ENCODE results near the gene LZTS3. TPM values are rescaled to one million over a fixed set of nuclear protein-coding genes. Genes with fewer than 3 reads are reported as not detected.

LZTS3 gene
- polyA plus RNA-seq, 1 donor (not counting 4 experiments of a cell fraction or from before 2014, with no cell fraction given): 2.5 TPM

GRCh38 chr20:3209946-3210317 is 36.6 kb upstream of the LZTS3 start:
- Histone ChIP-seq H3K4me1 (ENCODE audit: control insufficient read depth, extremely low read depth, insufficient read depth, low read length) (peaks cover 8% of the 10 kb centered on the region), H2AFZ (ENCODE audit: control insufficient read depth, low read length) (peak overlapping the region; percentile 62), H3K27ac (ENCODE audit: control insufficient read depth, insufficient read depth, low read length) (peak overlapping the region; percentile 45), H3K79me2 (ENCODE audit: control insufficient read depth, insufficient read depth, low read length) (peaks cover 41% of the 10 kb centered on the region), H3K9me1 (ENCODE audit: control insufficient read depth, extremely low read depth, insufficient read depth, low read length) (no peaks in the 10 kb centered on the region), H3K27me3 (ENCODE audit: control insufficient read depth, extremely low read depth, insufficient read depth, low read length) (no peaks in the 10 kb centered on the region), H3K36me3 (ENCODE audit: control insufficient read depth in 2 of 2, extremely low read depth in 1 of 2, insufficient read depth in 2 of 2, low read length in 2 of 2) (peaks cover 7 to 9% of the 10 kb centered on the region in 2 experiments), H3K9me3 (ENCODE audit: control insufficient read depth, low read depth, low read length) (no peaks in the 10 kb centered on the region), H4K20me1 (ENCODE audit: control insufficient read depth, extremely low read depth, insufficient read depth, low read length) (no peaks in the 10 kb centered on the region), H3K9ac (ENCODE audit: control insufficient read depth, extremely low read depth, insufficient read depth, low read length) (peak overlapping the region; percentile 74), H3K4me3 (ENCODE audit: control insufficient read depth in 2 of 3, extremely low read depth in 1 of 3, insufficient read depth in 2 of 3, low read depth in 1 of 3, low read length in 3 of 3) (peak overlapping the region; percentile 80 to 96 (median 87)), H3K4me2 (ENCODE audit: control insufficient read depth, extremely low read depth, insufficient read depth, low read depth, low read length) (peak overlapping the region; percentile 99)
- TF ChIP-seq CTCF (optimal IDR thresholded peaks at IDR 0.05 in 1 of 3, IDR thresholded peaks at IDR 0.05 in 1 of 3, conservative IDR thresholded peaks at IDR 0.05 in 1 of 3; ENCODE audit: extremely low read depth in 1 of 3, insufficient read depth in 2 of 3, low read length in 3 of 3): no peak
- no peak for TF ChIP-seq EZH2 (IDR thresholded peaks at IDR 0.05; ENCODE audit: low read length)
- dilution Hi-C loops (cut with MboI; ENCODE audit: extremely low pct_ligation_motif_present, low sequenced_read_pairs): no loop called here
- peak; percentile 77 for FAIRE-seq
- DNase-seq (ENCODE audit: low read depth, low spot score): no peak

- Histone ChIP-seq H3K4me3 (ENCODE audit: control insufficient read depth in 2 of 3, extremely low read depth in 1 of 3, insufficient read depth in 2 of 3, low read depth in 1 of 3, low read length in 3 of 3) (peak within 1 kb of the TSS; percentile 80 to 96 (median 87)), H3K9ac (ENCODE audit: control insufficient read depth, extremely low read depth, insufficient read depth, low read length) (peak within 1 kb of the TSS; percentile 74), H4K20me1 (ENCODE audit: control insufficient read depth, extremely low read depth, insufficient read depth, low read length) (no peaks in the 10 kb centered on the region), H2AFZ (ENCODE audit: control insufficient read depth, low read length) (peak within 1 kb of the TSS; percentile 62), H3K36me3 (ENCODE audit: control insufficient read depth in 2 of 2, extremely low read depth in 1 of 2, insufficient read depth in 2 of 2, low read length in 2 of 2) (peaks cover 7 to 9% of the 10 kb centered on the region in 2 experiments), H3K79me2 (ENCODE audit: control insufficient read depth, insufficient read depth, low read length) (peaks cover 41% of the 10 kb centered on the region), H3K9me1 (ENCODE audit: control insufficient read depth, extremely low read depth, insufficient read depth, low read length) (no peaks in the 10 kb centered on the region), H3K27ac (ENCODE audit: control insufficient read depth, insufficient read depth, low read length) (peak within 1 kb of the TSS; percentile 45), H3K27me3 (ENCODE audit: control insufficient read depth, extremely low read depth, insufficient read depth, low read length) (no peaks in the 10 kb centered on the region), H3K9me3 (ENCODE audit: control insufficient read depth, low read depth, low read length) (no peaks in the 10 kb centered on the region), H3K4me1 (ENCODE audit: control insufficient read depth, extremely low read depth, insufficient read depth, low read length) (peaks cover 8% of the 10 kb centered on the region), H3K4me2 (ENCODE audit: control insufficient read depth, extremely low read depth, insufficient read depth, low read depth, low read length) (peak within 1 kb of the TSS; percentile 99)
- TF ChIP-seq CTCF (optimal IDR thresholded peaks at IDR 0.05 in 1 of 3, IDR thresholded peaks at IDR 0.05 in 1 of 3, conservative IDR thresholded peaks at IDR 0.05 in 1 of 3; ENCODE audit: extremely low read depth in 1 of 3, insufficient read depth in 2 of 3, low read length in 3 of 3) (peak in 1 of 3 experiments; percentile 6), EZH2 (IDR thresholded peaks at IDR 0.05; ENCODE audit: low read length) (no peak)
- FAIRE-seq (peak; percentile 17), DNase-seq (ENCODE audit: low read depth, low spot score) (no peak)
- dilution Hi-C loops (cut with MboI; ENCODE audit: extremely low pct_ligation_motif_present, low sequenced_read_pairs): no loop called here
These were observed 36.1 kb upstream of the LZTS3 start, which contains the start of gene ITPA for GRCh38 chr20:3209257-3209945. TSS of gene ITPA (plus strand) at chr20:3209498. CDS start at chr20:3209552, 54 bp downstream.

Data from keratinocyte (primary cell).